ENCODE data around the gene APOL6.

APOL6 gene

DNA sequence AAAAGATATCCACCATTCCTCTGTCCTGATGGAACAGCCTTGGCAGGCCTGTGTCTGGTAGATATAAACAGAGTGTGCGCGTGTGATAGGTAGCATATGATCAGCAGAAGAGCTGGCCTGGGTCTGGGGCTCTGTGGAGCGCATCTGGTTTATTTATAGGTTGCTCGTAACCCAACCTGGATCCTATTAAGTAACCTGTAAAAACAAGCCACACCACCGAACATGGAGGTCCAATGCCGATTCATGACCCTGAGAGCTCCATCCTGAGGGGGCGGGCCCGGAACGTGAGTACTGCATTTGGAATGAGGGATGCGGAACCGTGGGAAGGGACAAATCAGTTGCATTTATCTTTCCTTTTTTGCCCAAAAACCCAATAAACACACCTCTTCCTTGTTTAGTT, 37.5 kb downstream of the APOL6 start:
- Histone ChIP-seq H3K4me3 (ENCODE audit: low read depth, low read length) (no peak overlapping the region), H3K36me3 (ENCODE audit: control insufficient read depth in 2 of 2, insufficient read depth in 1 of 2, low read length in 2 of 2) (no peaks in the 10 kb centered on the region), H3K4me1 (ENCODE audit: control insufficient read depth, insufficient read depth, low read length) (no peaks in the 10 kb centered on the region), H3K27ac (ENCODE audit: extremely low read depth, low read depth, low read length) (no peak overlapping the region), H3K9me3 (ENCODE audit: control insufficient read depth, insufficient read depth, low read depth, low read length) (no peaks in the 10 kb centered on the region)
- ChIA-PET POLR2A (no interaction called here), CTCF (interaction anchor here (1.0 kb wide), 1 partner anchor 240 kb away, joined by 4 read pairs; no protein-coding TSS in a partner anchor)
- no peak for TF ChIP-seq ZXDB (tag by site-specific recombination; IDR thresholded peaks at IDR 0.05)
- no peak for TF ChIP-seq ZFHX2 (tag by site-specific recombination; conservative IDR thresholded peaks at IDR 0.05)
- TF ChIP-seq REPIN1 (tag by site-specific recombination; IDR thresholded peaks at IDR 0.05; ENCODE audit: low read depth), result no peak
- TF ChIP-seq, protein P1, sequence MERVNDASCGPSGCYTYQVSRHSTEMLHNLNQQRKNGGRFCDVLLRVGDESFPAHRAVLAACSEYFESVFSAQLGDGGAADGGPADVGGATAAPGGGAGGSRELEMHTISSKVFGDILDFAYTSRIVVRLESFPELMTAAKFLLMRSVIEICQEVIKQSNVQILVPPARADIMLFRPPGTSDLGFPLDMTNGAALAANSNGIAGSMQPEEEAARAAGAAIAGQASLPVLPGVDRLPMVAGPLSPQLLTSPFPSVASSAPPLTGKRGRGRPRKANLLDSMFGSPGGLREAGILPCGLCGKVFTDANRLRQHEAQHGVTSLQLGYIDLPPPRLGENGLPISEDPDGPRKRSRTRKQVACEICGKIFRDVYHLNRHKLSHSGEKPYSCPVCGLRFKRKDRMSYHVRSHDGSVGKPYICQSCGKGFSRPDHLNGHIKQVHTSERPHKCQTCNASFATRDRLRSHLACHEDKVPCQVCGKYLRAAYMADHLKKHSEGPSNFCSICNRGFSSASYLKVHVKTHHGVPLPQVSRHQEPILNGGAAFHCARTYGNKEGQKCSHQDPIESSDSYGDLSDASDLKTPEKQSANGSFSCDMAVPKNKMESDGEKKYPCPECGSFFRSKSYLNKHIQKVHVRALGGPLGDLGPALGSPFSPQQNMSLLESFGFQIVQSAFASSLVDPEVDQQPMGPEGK (tag by site-specific recombination; IDR thresholded peaks at IDR 0.05), result no peak
- no peak for TF ChIP-seq ZEB2 (tag by site-specific recombination; IDR thresholded peaks at IDR 0.05)
- TF ChIP-seq ZNF521 (tag by site-specific recombination; IDR thresholded peaks at IDR 0.05), result no peak
- no peak for TF ChIP-seq TRIM28 (IDR thresholded peaks at IDR 0.05; ENCODE audit: borderline replicate concordance, low read length)
- no peak for TF ChIP-seq YY1 (tag by site-specific recombination; IDR thresholded peaks at IDR 0.05)
- no peak for TF ChIP-seq ZNF658 (tag by site-specific recombination; IDR thresholded peaks at IDR 0.05)
- no peak for TF ChIP-seq GLI4 (tag by site-specific recombination; IDR thresholded peaks at IDR 0.05)

DNA sequence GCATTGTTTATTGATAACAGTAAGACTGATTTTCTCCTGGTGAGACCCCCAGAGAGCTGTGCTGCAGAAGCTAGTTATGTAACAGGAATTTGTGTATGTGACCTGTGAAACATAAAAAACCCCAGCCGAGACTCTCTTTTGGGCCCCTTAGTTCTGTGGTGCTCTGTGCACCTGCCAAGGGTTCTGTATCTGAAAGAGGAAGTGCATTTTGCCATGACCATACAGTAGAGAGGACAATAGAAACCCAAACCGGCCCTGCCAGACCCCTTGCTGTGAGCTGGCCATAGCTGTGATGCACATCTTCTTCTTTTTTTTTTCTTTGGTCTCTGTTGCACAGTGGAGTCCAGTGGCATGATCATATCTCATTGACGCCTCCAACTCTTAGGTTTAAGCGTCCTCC, 38.1 kb downstream of the APOL6 start:
- TF ChIP-seq, protein P2, sequence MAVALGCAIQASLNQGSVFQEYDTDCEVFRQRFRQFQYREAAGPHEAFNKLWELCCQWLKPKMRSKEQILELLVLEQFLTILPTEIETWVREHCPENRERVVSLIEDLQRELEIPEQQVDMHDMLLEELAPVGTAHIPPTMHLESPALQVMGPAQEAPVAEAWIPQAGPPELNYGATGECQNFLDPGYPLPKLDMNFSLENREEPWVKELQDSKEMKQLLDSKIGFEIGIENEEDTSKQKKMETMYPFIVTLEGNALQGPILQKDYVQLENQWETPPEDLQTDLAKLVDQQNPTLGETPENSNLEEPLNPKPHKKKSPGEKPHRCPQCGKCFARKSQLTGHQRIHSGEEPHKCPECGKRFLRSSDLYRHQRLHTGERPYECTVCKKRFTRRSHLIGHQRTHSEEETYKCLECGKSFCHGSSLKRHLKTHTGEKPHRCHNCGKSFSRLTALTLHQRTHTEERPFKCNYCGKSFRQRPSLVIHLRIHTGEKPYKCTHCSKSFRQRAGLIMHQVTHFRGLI (tag by site-specific recombination; IDR thresholded peaks at IDR 0.05), result no peak
- TF ChIP-seq, protein P3, sequence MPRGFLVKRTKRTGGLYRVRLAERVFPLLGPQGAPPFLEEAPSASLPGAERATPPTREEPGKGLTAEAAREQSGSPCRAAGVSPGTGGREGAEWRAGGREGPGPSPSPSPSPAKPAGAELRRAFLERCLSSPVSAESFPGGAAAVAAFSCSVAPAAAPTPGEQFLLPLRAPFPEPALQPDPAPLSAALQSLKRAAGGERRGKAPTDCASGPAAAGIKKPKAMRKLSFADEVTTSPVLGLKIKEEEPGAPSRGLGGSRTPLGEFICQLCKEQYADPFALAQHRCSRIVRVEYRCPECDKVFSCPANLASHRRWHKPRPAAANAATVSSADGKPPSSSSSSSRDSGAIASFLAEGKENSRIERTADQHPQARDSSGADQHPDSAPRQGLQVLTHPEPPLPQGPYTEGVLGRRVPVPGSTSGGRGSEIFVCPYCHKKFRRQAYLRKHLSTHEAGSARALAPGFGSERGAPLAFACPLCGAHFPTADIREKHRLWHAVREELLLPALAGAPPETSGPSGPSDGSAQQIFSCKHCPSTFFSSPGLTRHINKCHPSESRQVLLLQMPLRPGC (tag by site-specific recombination; IDR thresholded peaks at IDR 0.05), result no peak
- TF ChIP-seq ZNF169 (tag by site-specific recombination; IDR thresholded peaks at IDR 0.05), result no peak
- no peak for TF ChIP-seq ZNF658 (tag by site-specific recombination; IDR thresholded peaks at IDR 0.05)
- no peak for TF ChIP-seq ZBTB7A (tag by site-specific recombination; IDR thresholded peaks at IDR 0.05; ENCODE audit: low read depth)
- TF ChIP-seq, protein P4, sequence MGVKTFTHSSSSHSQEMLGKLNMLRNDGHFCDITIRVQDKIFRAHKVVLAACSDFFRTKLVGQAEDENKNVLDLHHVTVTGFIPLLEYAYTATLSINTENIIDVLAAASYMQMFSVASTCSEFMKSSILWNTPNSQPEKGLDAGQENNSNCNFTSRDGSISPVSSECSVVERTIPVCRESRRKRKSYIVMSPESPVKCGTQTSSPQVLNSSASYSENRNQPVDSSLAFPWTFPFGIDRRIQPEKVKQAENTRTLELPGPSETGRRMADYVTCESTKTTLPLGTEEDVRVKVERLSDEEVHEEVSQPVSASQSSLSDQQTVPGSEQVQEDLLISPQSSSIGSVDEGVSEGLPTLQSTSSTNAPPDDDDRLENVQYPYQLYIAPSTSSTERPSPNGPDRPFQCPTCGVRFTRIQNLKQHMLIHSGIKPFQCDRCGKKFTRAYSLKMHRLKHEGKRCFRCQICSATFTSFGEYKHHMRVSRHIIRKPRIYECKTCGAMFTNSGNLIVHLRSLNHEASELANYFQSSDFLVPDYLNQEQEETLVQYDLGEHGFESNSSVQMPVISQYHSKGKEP (tag by site-specific recombination; IDR thresholded peaks at IDR 0.05), result no peak
- TF ChIP-seq ZNF433 (tag by site-specific recombination; IDR thresholded peaks at IDR 0.05; ENCODE audit: low read depth), result no peak
- TF ChIP-seq ZNF701 (tag by site-specific recombination; IDR thresholded peaks at IDR 0.05), result no peak
- TF ChIP-seq ZNF133 (tag by site-specific recombination; IDR thresholded peaks at IDR 0.05), result no peak
- no peak for TF ChIP-seq ZNF121 (tag by site-specific recombination; IDR thresholded peaks at IDR 0.05)
- CTCF ChIA-PET, result interaction anchor here (0.6 to 2.6 kb wide), 5 partner anchors 152 to 380 kb away, joined by 3 to 6 read pairs (median 3); no protein-coding TSS in a partner anchor
- Histone ChIP-seq H3K4me3 (ENCODE audit: low read depth, low read length) (no peak overlapping the region), H3K4me1 (ENCODE audit: control insufficient read depth, insufficient read depth, low read length) (no peaks in the 10 kb centered on the region), H3K9me3 (ENCODE audit: control insufficient read depth, insufficient read depth, low read depth, low read length) (no peaks in the 10 kb centered on the region), H3K36me3 (ENCODE audit: control insufficient read depth in 2 of 2, insufficient read depth in 1 of 2, low read length in 2 of 2) (no peaks in the 10 kb centered on the region), H3K27ac (ENCODE audit: extremely low read depth, low read depth, low read length) (no peak overlapping the region)
- POLR2A ChIA-PET, result no interaction called here
